Stomach (tissue), 9 donors: ENCODE results near the gene AP2S1. TPM values are rescaled to one million over a fixed set of nuclear protein-coding genes. Genes with fewer than 3 reads are reported as not detected.
"Not testable (repeated sequence)": the region's sequence is repeated elsewhere in the genome, so short reads cannot be mapped to it uniquely, and the experiment has no call there.

ENCODE experiments used
- DNase-seq, 2 donors: peaks; one replicate each; pipeline versions ENCODE4 v3.0.0 to v3.0.0-alpha.2; 2013 to 2019
- H3K27ac ChIP-seq, 5 donors: fragments of 200-600 bp in 4 of 5; sonication (generic) in 4 of 5; one replicate each; pipeline ENCODE4 v1.5.1; 2013 to 2019; ENCODE audit warnings: mild to moderate bottlenecking in 1 of 5, moderate library complexity in 1 of 5
- H3K27me3 ChIP-seq, 3 donors: fragments of 200-600 bp; sonication (generic); one replicate each; pipeline ENCODE4 v1.5.1; 2017 to 2019; ENCODE audit warnings: mixed run types in 1 of 3
- H3K36me3 ChIP-seq, 4 donors: fragments of 200-600 bp; sonication (generic); 1 replicate in 3 of 4; 2 replicates in 1 of 4; pipeline ENCODE4 v1.5.1; 2016 to 2019
- H3K4me1 ChIP-seq, 4 donors: fragments of 200-600 bp; sonication (generic); one replicate each; pipeline ENCODE4 v1.5.1; 2016 to 2019
- H3K4me3 ChIP-seq, 4 donors: fragments of 200-600 bp; sonication (generic) in 3 of 4; one replicate each; pipeline ENCODE4 v1.5.1; 2016 to 2019; ENCODE audit warnings: mild to moderate bottlenecking in 1 of 4
- H3K9me3 ChIP-seq, 4 donors: fragments of 200-600 bp; sonication (generic); one replicate each; pipeline ENCODE4 v1.5.1; 2016 to 2019
- CTCF ChIP-seq, 7 experiments: fragments of 450-650 bp in 4 of 7; fragments of 200-600 bp in 3 of 7; sonication (generic) in 3 of 7; IDR thresholded peaks; one replicate each; pipeline ENCODE4 v1.5.1; 2016 to 2019; ENCODE audit warnings: antibody characterized with exemption in 7 of 7, control low read depth in 2 of 7, mild to moderate bottlenecking in 1 of 7
- EP300 ChIP-seq: sonication (generic); formaldehyde crosslinking; IDR thresholded peaks from one replicate; pipeline ENCODE4 v1.6.1; 2017; ENCODE audit warnings: antibody characterized with exemption
- POLR2A ChIP-seq, 4 donors: fragments of 450-650 bp; IDR thresholded peaks; one replicate each; pipeline ENCODE4 v1.6.1; 2016; ENCODE audit warnings: antibody characterized with exemption in 4 of 4, control low read depth in 2 of 4, mild to moderate bottlenecking in 1 of 4, moderate library complexity in 1 of 4
- POLR2AphosphoS5 ChIP-seq, 3 donors: sonication (generic); formaldehyde crosslinking; IDR thresholded peaks; one replicate each; pipeline ENCODE4 v1.6.1; 2016; ENCODE audit warnings: antibody characterized with exemption in 3 of 3
- WGBS, 5 donors: extraction: QIAGEN DNeasy Blood & Tissue Kit in 3 of 5; methylation state at CpG; one replicate each; pipeline versions ENCODE4 v1.1.5 to v1.1.7; 2013 to 2018; 5-methylcytosine and 5-hydroxymethylcytosine counted together
- intact Hi-C: fragments of 100-400 bp; cut with DNase I; formaldehyde crosslinking; loops from one replicate; pipeline ENCODE4 v1.15.1; 2023; ENCODE audit warnings: low total_unique reads
- polyA plus RNA-seq, 3 donors: library from polyadenylated mRNA; stranded (reverse); fragments of 200-250 nt; gene quantifications; one replicate each; pipeline ENCODE4 v1.2.3, GENCODE V29; 2013
- total RNA-seq, 5 donors: library from RNA; depleted of rRNA; stranded (reverse); fragments of >200 nt; gene quantifications; one replicate each; pipeline versions ENCODE4 v1.1.0 to v1.2.3, GENCODE V29; 2014 to 2016
- donor health status: healthy with polysubstance abuse.
- donor health status: Bipolar disorder and iron deficiency.
- donor health status: healthy.

The AP2S1 gene
- total and polyA plus RNA-seq, 8 donors, result 4.9 to 191 (median 96.1) TPM

- Histone ChIP-seq H3K9me3 (no peaks in the 10 kb centered on the region), H3K4me3 (no peak overlapping the region), H3K4me1 (peaks cover 0 to 36% (median 1%) of the 10 kb centered on the region in 4 donors), H3K27ac (no peak overlapping the region), H3K27me3 (no peaks in the 10 kb centered on the region), H3K36me3 (no peaks in the 10 kb centered on the region)
- intact Hi-C loops, result no loop called here
- WGBS, 5 donors, result 86 to 100% (median 96%) methylated on average over 1 of the region's 1 CpG
- DNase-seq, result no peak
- TF ChIP-seq POLR2A (IDR thresholded peaks at IDR 0.05) (no peak), POLR2AphosphoS5 (IDR thresholded peaks at IDR 0.05) (no peak)
Observed at GRCh38 chr19:46880431-46880830, 29.8 kb upstream of the AP2S1 start.

GRCh38 chr19:46878613-46879375 is 28.1 kb upstream of the AP2S1 start:
- Histone ChIP-seq H3K4me3 (no peak overlapping the region), H3K27me3 (no peaks in the 10 kb centered on the region), H3K27ac (no peak overlapping the region), H3K36me3 (no peaks in the 10 kb centered on the region), H3K4me1 (peaks cover 0 to 29% (median 3%) of the 10 kb centered on the region in 4 donors), H3K9me3 (no peaks in the 10 kb centered on the region)
- no peak for DNase-seq
- TF ChIP-seq EP300 (no peak), POLR2AphosphoS5 (IDR thresholded peaks at IDR 0.05) (no peak), CTCF (IDR thresholded peaks at IDR 0.05) (no peak), POLR2A (IDR thresholded peaks at IDR 0.05) (no peak)
- 68 to 84% (median 81%) methylated on average over 9 of the region's 9 CpGs for WGBS, 5 donors
- intact Hi-C loops, result no loop called here

GRCh38 chr19:46875657-46876056 is 25.0 kb upstream of the AP2S1 start:
- TF ChIP-seq EP300 (no peak), CTCF (IDR thresholded peaks at IDR 0.05) (no peak), POLR2A (IDR thresholded peaks at IDR 0.05) (no peak), POLR2AphosphoS5 (IDR thresholded peaks at IDR 0.05) (no peak)
- H3K27ac ChIP-seq, result no peak overlapping the region
- H3K4me3 ChIP-seq, result no peak overlapping the region
- 82 to 91% (median 89%) methylated on average over 6 of the region's 6 CpGs for WGBS, 5 donors
- no peaks in the 10 kb centered on the region for H3K27me3 ChIP-seq
- no peaks in the 10 kb centered on the region for H3K9me3 ChIP-seq
- H3K36me3 ChIP-seq, result no peaks in the 10 kb centered on the region
- intact Hi-C loops, result no loop called here
- H3K4me1 ChIP-seq, result peaks cover 0 to 21% (median 9%) of the 10 kb centered on the region in 4 donors
- no peak for DNase-seq

- Histone ChIP-seq H3K36me3 (no peaks in the 10 kb centered on the region), H3K27me3 (no peaks in the 10 kb centered on the region), H3K9me3 (no peaks in the 10 kb centered on the region), H3K4me1 (peaks cover 0 to 25% (median 11%) of the 10 kb centered on the region in 4 donors), H3K4me3 (no peak overlapping the region), H3K27ac (no peak overlapping the region)
- WGBS, 5 donors, result 77 to 97% (median 82%) methylated on average over 4 of the region's 4 CpGs
- no peak for DNase-seq
- no peak for TF ChIP-seq CTCF (IDR thresholded peaks at IDR 0.05)
- TF ChIP-seq EP300, result no peak
- TF ChIP-seq POLR2AphosphoS5 (IDR thresholded peaks at IDR 0.05), result no peak
- TF ChIP-seq POLR2A (IDR thresholded peaks at IDR 0.05), result no peak
- intact Hi-C loops, result no loop called here
Observed at GRCh38 chr19:46875234-46875633, 24.6 kb upstream of the AP2S1 start.

GRCh38 chr19:46872967-46873366 is 22.3 kb upstream of the AP2S1 start:
- no peaks in the 10 kb centered on the region for H3K27me3 ChIP-seq
- peaks cover 0 to 45% (median 19%) of the 10 kb centered on the region in 4 donors for H3K4me1 ChIP-seq
- no peak overlapping the region for H3K27ac ChIP-seq
- H3K9me3 ChIP-seq, result no peaks in the 10 kb centered on the region
- H3K36me3 ChIP-seq, result no peaks in the 10 kb centered on the region
- whole genome bisulfite sequencing, 5 donors, result 78 to 89% (median 84%) methylated on average over 4 of the region's 4 CpGs
- no peak for DNase-seq
- intact Hi-C loops, result no loop called here
- no peak overlapping the region for H3K4me3 ChIP-seq
- no peak for TF ChIP-seq EP300
- TF ChIP-seq POLR2AphosphoS5 (IDR thresholded peaks at IDR 0.05), result no peak
- no peak for TF ChIP-seq POLR2A (IDR thresholded peaks at IDR 0.05)
- TF ChIP-seq CTCF (IDR thresholded peaks at IDR 0.05), result no peak

GRCh38 chr19:46871173-46871572 is 20.5 kb upstream of the AP2S1 start:
- DNase-seq, H3K9me3 ChIP-seq, H3K4me3 ChIP-seq, H3K27ac ChIP-seq, H3K36me3 ChIP-seq, H3K27me3 ChIP-seq, intact Hi-C loops: not testable (repeated sequence)
- 83 to 88% (median 86%) methylated on average over 5 of the region's 5 CpGs for WGBS, 5 donors
- H3K4me1 ChIP-seq, result peaks cover 17 to 63% (median 37%) of the 10 kb centered on the region in 4 donors
